ENCODE data around the gene TOB1.
A peak's percentile ranks its signal among the peaks of the same experiment; 100 is the strongest.

TOB1 gene

DNA sequence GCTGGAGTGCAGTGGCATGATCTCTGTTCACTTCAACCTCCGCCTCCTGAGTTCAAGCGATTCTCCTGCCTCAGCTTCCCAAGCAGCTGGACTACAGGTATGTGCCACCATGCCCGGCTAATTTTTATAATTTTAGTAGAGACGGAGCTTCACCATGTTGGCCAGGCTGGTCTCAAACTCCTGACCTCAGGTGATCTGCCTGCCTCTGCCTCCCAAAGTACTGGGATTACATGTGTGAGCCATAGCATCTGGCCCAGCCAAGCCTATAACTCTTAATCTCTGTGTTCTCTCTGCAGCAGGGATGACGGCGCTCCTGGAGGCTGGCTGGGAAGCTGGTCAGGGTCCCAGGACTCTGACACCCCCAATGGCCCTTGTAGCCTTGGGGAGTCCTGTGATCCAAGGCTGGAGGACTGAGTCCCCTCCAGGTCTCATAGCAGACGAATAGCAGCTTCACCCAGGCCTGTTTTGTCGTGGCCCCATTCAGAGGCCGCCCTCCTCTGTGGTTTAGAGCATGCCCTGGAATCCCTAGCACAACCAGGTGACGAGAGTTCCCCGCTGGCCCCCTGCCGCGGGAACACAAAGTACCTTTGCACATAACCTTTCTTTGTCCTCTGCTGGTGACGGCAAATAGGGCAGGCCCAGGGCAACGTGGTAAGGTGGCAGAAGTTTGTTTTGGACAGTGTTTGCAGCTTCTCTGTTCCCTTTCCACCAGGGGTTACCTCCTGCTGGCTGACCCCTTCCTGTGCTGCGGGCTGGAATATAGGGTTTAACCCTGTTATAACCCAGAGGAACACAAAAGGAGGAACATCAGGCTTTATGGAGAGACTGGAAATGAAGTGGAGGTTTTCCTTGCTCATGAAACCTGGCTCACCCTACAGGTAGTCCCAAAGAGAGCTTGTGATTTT is 43.0 kb upstream of the TOB1 start:
- ChIA-PET CTCF (interaction anchor here (0.9 to 3.3 kb wide), 7 partner anchors 9 to 58 kb away, joined by 3 to 12 read pairs (median 4); no protein-coding TSS in a partner anchor), POLR2A (interaction anchor here (1.1 to 2.0 kb wide), 2 partner anchors 43 to 224 kb away, joined by 3 to 8 read pairs; partner anchors contain the start of gene TOB1)
- Histone ChIP-seq H3K27ac (ENCODE audit: insufficient read depth in 1 of 2, low read depth in 1 of 2, low read length in 2 of 2, poor library complexity in 1 of 2, severe bottlenecking in 2 of 2) (no peak overlapping the region), H3K9me3 (ENCODE audit: control extremely low read depth in 1 of 5, control insufficient read depth in 4 of 5, insufficient read depth in 2 of 5, low read depth in 1 of 5, low read length in 4 of 5) (no peaks in the 10 kb centered on the region), H3K4me1 (ENCODE audit: control extremely low read depth in 1 of 4, control insufficient read depth in 4 of 4, insufficient read depth in 4 of 4, low read length in 3 of 4) (peaks cover 6 to 33% (median 21%) of the 10 kb centered on the region in 4 experiments), H3K4me3 (ENCODE audit: control insufficient read depth in 1 of 7, extremely low read depth in 1 of 7, insufficient read depth in 4 of 7, low read depth in 2 of 7, low read length in 6 of 7) (no peak overlapping the region), H3K36me3 (ENCODE audit: control insufficient read depth in 4 of 4, insufficient read depth in 4 of 4, low read length in 3 of 4) (no peaks in the 10 kb centered on the region), H3K27me3 (replicated peaks in 2 of 5; ENCODE audit: control insufficient read depth in 4 of 5, insufficient read depth in 5 of 5, low read length in 4 of 5) (no peaks in the 10 kb centered on the region)
- 78% methylated on average over 16 of the region's 16 CpGs for WGBS (ENCODE audit: insufficient coverage)
- DNase-seq: peak in 2 of 3 donors; percentile 39 to 40

DNA sequence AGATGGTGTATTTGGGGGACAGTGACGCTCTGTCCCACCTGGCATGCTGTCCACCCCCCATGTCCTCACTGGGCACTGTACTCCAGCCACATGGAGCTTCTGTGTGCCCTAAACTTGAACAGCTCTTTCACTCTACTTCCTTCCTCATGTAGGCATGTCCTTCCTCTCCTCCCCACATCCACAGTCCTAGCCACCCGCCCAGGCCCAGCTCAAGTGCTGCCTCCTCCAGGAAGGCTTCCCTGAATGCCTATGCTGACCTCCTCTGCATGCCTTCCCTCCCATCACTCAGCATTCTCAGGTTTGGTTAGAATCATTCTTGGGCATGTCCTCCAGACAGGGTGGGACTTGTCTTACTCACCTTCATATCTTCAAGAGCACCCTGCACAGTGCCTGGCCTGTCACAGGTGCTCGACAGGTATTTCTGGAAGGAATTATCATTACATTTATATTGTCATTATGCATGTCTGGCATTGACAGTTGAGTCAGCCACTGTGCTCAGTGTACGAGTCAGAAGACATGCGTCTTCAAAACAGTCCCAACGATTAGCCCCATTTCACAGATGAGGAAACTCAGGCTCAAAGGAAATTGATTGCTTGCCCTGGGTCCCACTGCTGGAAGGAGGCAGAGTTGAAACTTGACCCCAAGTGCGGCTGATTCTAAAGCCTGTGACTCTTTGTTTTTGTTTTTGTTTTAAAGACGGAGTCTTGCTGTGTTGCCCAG is 42.1 kb upstream of the TOB1 start:
- peaks cover 6 to 33% (median 22%) of the 10 kb centered on the region in 4 experiments for H3K4me1 ChIP-seq (ENCODE audit: control extremely low read depth in 1 of 4, control insufficient read depth in 4 of 4, insufficient read depth in 4 of 4, low read length in 3 of 4)
- POLR2A ChIA-PET: interaction anchor here (2.0 kb wide), 1 partner anchor 42 kb away, joined by 8 read pairs; the partner anchor contains the start of gene TOB1

DNA sequence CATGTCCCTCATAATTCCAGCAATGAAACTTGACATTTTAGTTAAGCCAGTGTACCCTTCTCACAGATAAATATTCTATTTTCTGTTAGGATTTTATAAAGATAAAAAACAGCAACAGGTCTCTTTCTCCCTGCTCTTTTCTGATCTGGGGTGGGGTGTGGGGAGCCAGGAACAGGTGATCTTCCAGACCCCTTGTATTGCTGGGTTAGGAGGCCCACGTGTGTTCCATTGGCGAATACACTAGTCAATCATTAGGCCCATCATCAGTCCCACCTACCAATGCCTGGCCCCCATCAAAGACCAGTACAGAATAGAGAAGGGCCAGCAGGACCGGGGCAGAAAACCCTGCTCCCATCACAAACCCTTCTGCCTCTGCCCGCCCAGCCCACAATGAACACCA is 40.3 kb upstream of the TOB1 start:
- Histone ChIP-seq H3K27me3 (replicated peaks in 2 of 5; ENCODE audit: control insufficient read depth in 4 of 5, insufficient read depth in 5 of 5, low read length in 4 of 5) (no peaks in the 10 kb centered on the region), H3K4me1 (ENCODE audit: control extremely low read depth in 1 of 4, control insufficient read depth in 4 of 4, insufficient read depth in 4 of 4, low read length in 3 of 4) (peaks cover 6 to 38% (median 21%) of the 10 kb centered on the region in 4 experiments), H3K4me3 (ENCODE audit: control insufficient read depth in 1 of 7, extremely low read depth in 1 of 7, insufficient read depth in 4 of 7, low read depth in 2 of 7, low read length in 6 of 7) (no peak overlapping the region), H3K9me3 (ENCODE audit: control extremely low read depth in 1 of 5, control insufficient read depth in 4 of 5, insufficient read depth in 2 of 5, low read depth in 1 of 5, low read length in 4 of 5) (no peaks in the 10 kb centered on the region), H3K36me3 (ENCODE audit: control insufficient read depth in 4 of 4, insufficient read depth in 4 of 4, low read length in 3 of 4) (no peaks in the 10 kb centered on the region), H3K27ac (ENCODE audit: insufficient read depth in 1 of 2, low read depth in 1 of 2, low read length in 2 of 2, poor library complexity in 1 of 2, severe bottlenecking in 2 of 2) (no peak overlapping the region)
- ChIA-PET CTCF (interaction anchor here (1.6 to 1.7 kb wide), 3 partner anchors 10 to 123 kb away, joined by 3 to 5 read pairs (median 4); no protein-coding TSS in a partner anchor), POLR2A (interaction anchor here (2.1 kb wide), 1 partner anchor 40 kb away, joined by 6 read pairs; the partner anchor contains the start of gene TOB1)
- 100% methylated on average over 2 of the region's 4 CpGs for WGBS (ENCODE audit: insufficient coverage)
- DNase-seq: no peak

More for the DNA sequence above, 42.1 kb upstream of the TOB1 start:
- CTCF ChIA-PET: interaction anchor here (0.8 to 3.3 kb wide), 8 partner anchors 8 to 125 kb away, joined by 3 to 12 read pairs (median 4); no protein-coding TSS in a partner anchor
- no peaks in the 10 kb centered on the region for H3K27me3 ChIP-seq (replicated peaks in 2 of 5; ENCODE audit: control insufficient read depth in 4 of 5, insufficient read depth in 5 of 5, low read length in 4 of 5)
- no peaks in the 10 kb centered on the region for H3K9me3 ChIP-seq (ENCODE audit: control extremely low read depth in 1 of 5, control insufficient read depth in 4 of 5, insufficient read depth in 2 of 5, low read depth in 1 of 5, low read length in 4 of 5)
- no peak overlapping the region for H3K27ac ChIP-seq (ENCODE audit: insufficient read depth in 1 of 2, low read depth in 1 of 2, low read length in 2 of 2, poor library complexity in 1 of 2, severe bottlenecking in 2 of 2)
- DNase-seq: no peak
- H3K36me3 ChIP-seq (ENCODE audit: control insufficient read depth in 4 of 4, insufficient read depth in 4 of 4, low read length in 3 of 4): no peaks in the 10 kb centered on the region
- 90% methylated on average over 6 of the region's 8 CpGs for WGBS (ENCODE audit: insufficient coverage)
- no peak overlapping the region for H3K4me3 ChIP-seq (ENCODE audit: control insufficient read depth in 1 of 7, extremely low read depth in 1 of 7, insufficient read depth in 4 of 7, low read depth in 2 of 7, low read length in 6 of 7)

DNA sequence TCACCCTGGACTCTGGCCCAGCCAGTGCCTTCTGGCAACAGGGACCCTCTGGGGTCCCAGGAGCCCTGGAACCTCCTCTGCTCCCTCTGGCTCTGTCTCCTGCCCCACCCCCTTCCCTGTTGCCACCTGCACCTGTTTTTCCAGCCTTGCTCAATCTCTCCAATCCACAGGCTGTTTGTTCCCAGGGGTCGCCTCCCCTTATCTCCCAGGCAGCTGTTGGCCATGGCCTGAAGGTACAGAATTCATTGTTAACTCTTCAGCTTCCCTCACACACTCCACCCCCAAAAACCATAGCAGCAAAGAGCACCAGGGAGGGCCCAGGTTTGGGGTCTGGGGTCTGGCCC is 39.3 kb upstream of the TOB1 start:
- no peaks in the 10 kb centered on the region for H3K27me3 ChIP-seq (replicated peaks in 2 of 5; ENCODE audit: control insufficient read depth in 4 of 5, insufficient read depth in 5 of 5, low read length in 4 of 5)
- no peak overlapping the region for H3K4me3 ChIP-seq (ENCODE audit: control insufficient read depth in 1 of 7, extremely low read depth in 1 of 7, insufficient read depth in 4 of 7, low read depth in 2 of 7, low read length in 6 of 7)
- CTCF ChIA-PET: interaction anchor here (1.1 to 1.7 kb wide), 4 partner anchors 9 to 54 kb away, joined by 3 to 5 read pairs (median 4); no protein-coding TSS in a partner anchor
- H3K36me3 ChIP-seq (ENCODE audit: control insufficient read depth in 4 of 4, insufficient read depth in 4 of 4, low read length in 3 of 4): no peaks in the 10 kb centered on the region
- no peak for DNase-seq
- WGBS (ENCODE audit: insufficient coverage): no CpG with 5 or more reads among the region's 1 CpG
- POLR2A ChIA-PET: interaction anchor here (1.1 to 2.1 kb wide), 2 partner anchors 39 to 46 kb away, joined by 3 to 6 read pairs; partner anchors contain the start of gene TOB1
- H3K9me3 ChIP-seq (ENCODE audit: control extremely low read depth in 1 of 5, control insufficient read depth in 4 of 5, insufficient read depth in 2 of 5, low read depth in 1 of 5, low read length in 4 of 5): no peaks in the 10 kb centered on the region
- peaks cover 2 to 31% (median 15%) of the 10 kb centered on the region in 4 experiments for H3K4me1 ChIP-seq (ENCODE audit: control extremely low read depth in 1 of 4, control insufficient read depth in 4 of 4, insufficient read depth in 4 of 4, low read length in 3 of 4)
- H3K27ac ChIP-seq (ENCODE audit: insufficient read depth in 1 of 2, low read depth in 1 of 2, low read length in 2 of 2, poor library complexity in 1 of 2, severe bottlenecking in 2 of 2): no peak overlapping the region

DNA sequence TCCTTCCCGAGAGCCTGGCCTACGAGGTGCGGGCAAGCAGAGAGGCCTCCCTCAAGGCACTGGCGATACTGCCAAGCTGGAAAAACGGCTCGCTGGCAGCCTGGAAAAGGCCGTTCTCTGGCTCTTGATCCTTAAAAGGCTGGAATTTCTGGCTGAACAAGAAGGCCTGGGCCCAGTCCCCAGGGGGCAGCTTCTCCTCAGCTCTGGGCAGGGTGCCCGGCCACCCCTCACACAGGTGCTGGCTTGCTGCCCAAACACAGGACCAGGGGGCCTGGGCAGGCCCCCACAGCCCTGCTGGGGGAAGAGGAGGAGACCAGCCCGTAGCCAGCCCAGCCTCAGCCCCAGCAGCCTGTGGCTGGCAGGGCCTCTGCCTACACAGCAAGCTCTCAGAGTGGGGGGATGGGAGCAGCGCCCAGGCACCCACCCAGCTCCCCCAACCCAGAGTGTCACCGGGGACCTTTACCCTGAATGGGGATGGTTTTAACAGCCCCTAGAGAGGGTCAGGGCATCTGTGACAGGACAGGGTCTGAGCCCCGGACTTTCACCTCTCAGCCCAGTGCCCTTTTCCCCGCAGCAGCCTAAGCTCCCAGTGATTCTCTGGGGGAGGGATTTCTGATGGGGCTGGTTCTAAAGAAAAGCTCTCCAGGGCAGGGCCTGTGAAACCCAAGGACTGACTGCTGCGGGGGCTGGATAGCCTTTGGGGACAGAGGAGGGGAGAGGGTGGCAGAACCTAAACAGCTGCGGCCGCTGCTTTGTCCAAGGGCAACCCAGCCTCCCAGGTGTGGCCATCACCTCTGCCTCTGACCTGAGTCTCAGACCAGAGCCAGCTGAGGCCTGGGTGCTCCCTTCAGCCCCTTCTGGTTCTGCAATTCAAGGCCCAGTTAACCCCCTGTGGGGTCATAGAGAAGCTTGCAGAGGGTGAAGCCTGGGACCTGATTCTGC is 38.6 kb upstream of the TOB1 start:
- DNase-seq: no peak
- H3K4me1 ChIP-seq (ENCODE audit: control extremely low read depth in 1 of 4, control insufficient read depth in 4 of 4, insufficient read depth in 4 of 4, low read length in 3 of 4): peaks cover 0 to 24% (median 8%) of the 10 kb centered on the region in 4 experiments
- no peak overlapping the region for H3K27ac ChIP-seq (ENCODE audit: insufficient read depth in 1 of 2, low read depth in 1 of 2, low read length in 2 of 2, poor library complexity in 1 of 2, severe bottlenecking in 2 of 2)
- no peaks in the 10 kb centered on the region for H3K9me3 ChIP-seq (ENCODE audit: control extremely low read depth in 1 of 5, control insufficient read depth in 4 of 5, insufficient read depth in 2 of 5, low read depth in 1 of 5, low read length in 4 of 5)
- H3K36me3 ChIP-seq (ENCODE audit: control insufficient read depth in 4 of 4, insufficient read depth in 4 of 4, low read length in 3 of 4): no peaks in the 10 kb centered on the region
- WGBS (ENCODE audit: insufficient coverage): 91% methylated on average over 15 of the region's 16 CpGs
- H3K27me3 ChIP-seq (replicated peaks in 2 of 5; ENCODE audit: control insufficient read depth in 4 of 5, insufficient read depth in 5 of 5, low read length in 4 of 5): no peaks in the 10 kb centered on the region
- ChIA-PET POLR2A (interaction anchor here (1.1 to 2.1 kb wide), 2 partner anchors 39 to 46 kb away, joined by 3 to 6 read pairs; partner anchors contain the start of gene TOB1), CTCF (interaction anchor here (0.7 to 1.7 kb wide), 6 partner anchors 8 to 53 kb away, joined by 3 to 5 read pairs (median 4); no protein-coding TSS in a partner anchor)
- H3K4me3 ChIP-seq (ENCODE audit: control insufficient read depth in 1 of 7, extremely low read depth in 1 of 7, insufficient read depth in 4 of 7, low read depth in 2 of 7, low read length in 6 of 7): no peak overlapping the region

Measured in common myeloid progenitor, CD34-positive (primary cell).